ENCODE results near the gene PTCD3. TPM values are rescaled to one million over a fixed set of nuclear protein-coding genes. Genes with fewer than 3 reads are reported as not detected.

Gene PTCD3
- total RNA-seq: 10 to 100 TPM; 45.3 to 81.5 (median 63.3) TPM

DNA sequence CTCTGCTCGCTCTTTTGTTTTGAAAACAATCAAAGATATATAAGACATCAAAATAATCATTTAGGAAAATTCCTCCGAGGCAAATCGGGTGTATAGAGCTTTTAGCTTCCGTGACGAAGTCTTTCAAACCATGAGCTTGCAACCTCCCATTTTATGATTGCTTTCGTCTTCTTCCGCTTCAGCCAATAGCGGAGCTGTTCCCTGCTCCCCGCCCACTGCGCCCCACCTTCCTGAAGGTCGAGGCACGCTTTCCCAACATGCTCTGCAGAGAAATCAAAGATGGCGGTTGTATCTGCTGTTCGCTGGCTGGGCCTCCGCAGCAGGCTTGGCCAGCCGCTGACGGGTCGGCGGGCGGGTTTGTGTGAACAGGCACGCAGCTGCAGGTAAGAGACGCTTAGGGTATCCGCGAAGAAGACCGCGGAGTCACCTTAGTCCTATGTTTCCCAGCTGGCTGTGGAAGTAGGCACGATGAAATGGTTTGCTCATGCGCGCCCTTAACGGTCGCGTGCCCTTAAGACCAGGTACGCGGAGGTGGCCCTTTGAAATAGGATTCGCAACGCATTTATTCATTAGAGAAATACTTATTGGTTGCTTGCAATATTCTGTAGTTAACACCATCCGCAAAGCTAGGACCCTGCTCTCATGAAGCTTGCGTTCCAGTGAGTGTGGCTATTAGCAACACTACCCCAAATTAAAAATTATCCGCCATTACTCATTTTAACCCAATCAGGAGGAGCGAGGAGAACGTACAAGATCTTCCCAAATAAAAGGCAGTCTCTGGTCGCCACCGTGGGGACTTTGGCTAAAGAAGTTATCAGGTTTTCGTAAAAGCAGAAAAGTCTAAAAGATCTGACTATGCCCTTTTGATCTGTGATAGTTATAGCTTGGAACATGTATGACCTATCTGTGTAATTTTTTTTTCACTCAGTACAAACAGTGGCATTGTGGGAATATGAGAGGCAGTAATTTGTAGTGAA is at the start of gene PTCD3:
Gene PTCD3 (plus strand): TSS at position 267 of the 977 bp plus-strand sequence. CDS start 13 bp downstream, at position 280.
- ATAC-seq (ENCODE audit: low FRiP score) (peak; percentile 95), DNase-seq (ENCODE audit: low spot score) (peak; percentile 85)
- TF ChIP-seq, protein P1, sequence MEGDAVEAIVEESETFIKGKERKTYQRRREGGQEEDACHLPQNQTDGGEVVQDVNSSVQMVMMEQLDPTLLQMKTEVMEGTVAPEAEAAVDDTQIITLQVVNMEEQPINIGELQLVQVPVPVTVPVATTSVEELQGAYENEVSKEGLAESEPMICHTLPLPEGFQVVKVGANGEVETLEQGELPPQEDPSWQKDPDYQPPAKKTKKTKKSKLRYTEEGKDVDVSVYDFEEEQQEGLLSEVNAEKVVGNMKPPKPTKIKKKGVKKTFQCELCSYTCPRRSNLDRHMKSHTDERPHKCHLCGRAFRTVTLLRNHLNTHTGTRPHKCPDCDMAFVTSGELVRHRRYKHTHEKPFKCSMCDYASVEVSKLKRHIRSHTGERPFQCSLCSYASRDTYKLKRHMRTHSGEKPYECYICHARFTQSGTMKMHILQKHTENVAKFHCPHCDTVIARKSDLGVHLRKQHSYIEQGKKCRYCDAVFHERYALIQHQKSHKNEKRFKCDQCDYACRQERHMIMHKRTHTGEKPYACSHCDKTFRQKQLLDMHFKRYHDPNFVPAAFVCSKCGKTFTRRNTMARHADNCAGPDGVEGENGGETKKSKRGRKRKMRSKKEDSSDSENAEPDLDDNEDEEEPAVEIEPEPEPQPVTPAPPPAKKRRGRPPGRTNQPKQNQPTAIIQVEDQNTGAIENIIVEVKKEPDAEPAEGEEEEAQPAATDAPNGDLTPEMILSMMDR (IDR thresholded peaks at IDR 0.05): no peak

DNA sequence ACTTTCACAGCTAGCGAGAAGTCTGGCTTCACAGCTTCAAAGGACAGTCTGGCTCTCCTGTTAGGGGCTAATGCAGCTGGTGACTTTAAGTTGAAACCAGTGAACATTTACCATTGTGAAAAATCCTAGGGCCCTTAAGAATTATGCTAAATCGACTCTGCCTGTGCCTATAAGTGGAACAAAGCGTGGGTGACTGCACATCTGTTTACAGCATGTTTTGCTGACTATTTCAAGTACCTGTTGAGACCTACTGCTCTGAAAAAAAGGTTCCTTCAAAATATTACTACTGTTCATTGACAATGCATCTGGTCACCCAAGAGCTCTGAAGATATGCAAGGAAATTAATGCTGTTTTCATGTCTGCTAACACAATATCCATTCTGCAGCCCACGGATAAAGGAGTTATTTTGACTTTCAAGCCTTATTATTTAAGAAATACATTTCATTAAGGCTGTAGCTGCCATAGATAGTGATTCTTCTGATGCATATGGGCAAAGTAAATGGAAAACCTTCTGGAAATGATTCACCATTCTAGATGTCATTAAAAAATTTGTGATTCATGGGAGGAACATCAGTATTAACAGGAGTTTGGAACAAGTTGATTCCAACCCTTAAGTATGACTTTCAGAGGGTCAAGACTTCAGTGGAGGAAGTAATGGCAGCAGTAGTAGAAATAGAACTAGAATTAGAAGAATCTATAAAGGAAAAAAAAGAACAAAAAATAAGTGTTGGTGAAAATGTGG is 49.3 kb upstream of the PTCD3 start:
- TF ChIP-seq, protein P1 (IDR thresholded peaks at IDR 0.05): no peak

DNA sequence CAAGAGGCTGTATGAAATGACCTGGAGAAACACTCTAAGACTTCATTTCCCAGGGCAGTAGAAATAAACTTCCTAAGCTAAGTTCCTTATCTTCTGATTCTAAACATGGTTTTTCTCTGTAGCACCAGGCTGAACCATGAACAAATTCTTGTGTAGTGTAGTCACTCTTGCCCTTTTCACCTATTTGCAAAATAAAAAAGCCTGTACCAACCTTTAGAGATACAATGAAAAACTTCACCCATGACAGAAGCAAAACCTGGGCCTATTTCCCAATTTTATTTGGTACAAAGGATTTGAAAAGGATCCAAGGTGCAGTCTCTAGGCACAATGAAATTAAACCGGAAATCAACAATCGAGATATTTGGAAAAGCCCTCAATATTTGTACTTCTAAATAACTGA is 44.0 kb upstream of the PTCD3 start:
- TF ChIP-seq, protein P1 (IDR thresholded peaks at IDR 0.05): no peak
- ATAC-seq (ENCODE audit: low FRiP score): no peak

More for the DNA sequence above, 49.3 kb upstream of the PTCD3 start:
- DNase-seq (ENCODE audit: low spot score): no peak
- ATAC-seq (ENCODE audit: low FRiP score): no peak

DNA sequence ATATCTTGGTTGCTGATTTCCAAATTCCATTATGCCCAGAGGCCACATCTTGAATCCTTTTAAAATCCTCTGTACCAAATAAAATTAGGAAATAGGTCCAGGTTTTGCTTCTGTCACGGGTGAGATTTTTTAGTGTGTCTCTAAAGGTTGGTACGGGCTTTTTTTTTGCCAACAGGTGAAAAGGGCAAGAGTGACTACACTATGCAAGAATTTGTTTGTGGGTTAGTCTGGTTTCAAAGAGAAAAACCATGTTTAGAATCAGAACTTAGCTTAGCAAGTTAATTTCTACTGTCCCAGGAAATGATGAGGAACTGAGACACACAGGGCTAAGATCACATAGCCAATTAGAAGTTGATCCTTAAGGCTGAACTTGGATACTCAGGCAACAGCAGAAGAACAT is 42.0 kb upstream of the PTCD3 start:
- TF ChIP-seq, protein P1 (IDR thresholded peaks at IDR 0.05): no peak
- DNase-seq (ENCODE audit: low spot score) (no peak), ATAC-seq (ENCODE audit: low FRiP score) (no peak)

More for the DNA sequence above, 44.0 kb upstream of the PTCD3 start:
- no peak for DNase-seq (ENCODE audit: low spot score)

DNA sequence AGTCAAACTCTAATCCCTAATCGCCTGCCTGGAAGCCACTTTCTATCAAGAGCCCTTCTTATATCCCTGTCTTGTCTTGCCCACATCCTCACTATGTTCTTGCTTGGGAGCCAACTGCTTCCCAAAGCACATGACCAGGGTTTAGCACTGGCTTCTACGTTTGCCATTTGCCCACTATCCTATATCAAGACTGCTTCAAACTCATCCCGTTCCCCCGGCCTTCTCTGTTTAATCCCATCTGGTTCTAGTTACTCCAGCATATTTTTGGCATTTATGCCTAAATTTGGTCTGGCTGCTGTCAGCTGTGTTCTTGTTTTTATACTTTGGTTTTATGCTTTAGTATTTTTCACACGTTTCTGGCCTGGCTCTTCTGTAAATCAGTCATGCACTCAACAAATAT is 40.5 kb upstream of the PTCD3 start:
- DNase-seq (ENCODE audit: low spot score) (no peak), ATAC-seq (ENCODE audit: low FRiP score) (no peak)
- TF ChIP-seq, protein P1 (IDR thresholded peaks at IDR 0.05): no peak

DNA sequence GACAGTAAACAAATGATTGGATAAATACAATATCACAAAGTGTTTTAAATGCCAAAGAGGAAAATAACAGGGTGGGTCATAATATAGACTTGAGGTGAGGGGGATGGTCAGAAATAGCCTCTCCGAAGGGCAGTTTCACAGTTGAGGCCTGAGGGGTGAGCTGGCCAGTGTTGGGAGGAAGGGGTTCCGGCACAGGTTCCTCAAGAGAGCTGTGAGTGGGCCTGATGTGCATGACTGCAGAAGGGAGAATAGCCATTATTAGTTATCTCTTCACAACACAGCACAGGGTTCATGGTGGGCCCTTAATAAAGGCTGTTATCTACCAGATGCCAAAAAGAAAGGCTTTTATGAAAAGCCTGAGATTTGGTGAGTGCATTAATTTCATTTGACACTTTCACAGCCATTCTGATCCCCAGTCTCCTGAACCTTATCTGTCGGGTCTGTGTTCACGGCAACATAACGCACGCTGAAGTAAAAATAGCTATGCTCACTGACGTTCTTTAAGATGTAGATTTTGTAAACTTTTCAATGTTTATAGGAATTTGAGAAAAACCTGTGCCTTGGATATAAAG is 39.9 kb upstream of the PTCD3 start:
- TF ChIP-seq, protein P1 (IDR thresholded peaks at IDR 0.05): no peak
- ATAC-seq (ENCODE audit: low FRiP score) (no peak), DNase-seq (ENCODE audit: low spot score) (no peak)

Measured in omental fat pad (tissue), 4 donors.